A549 treated with RU486 at 1 μM for 4 hours (cell line): ENCODE results near the gene RHCE. TPM values are rescaled to one million over a fixed set of nuclear protein-coding genes. Genes with fewer than 3 reads are reported as not detected.

Experiments
- total RNA-seq: library from RNA; stranded (reverse); fragments of 200-300 nt; extraction: Qiagen RNA extraction; gene quantifications from 5 replicates; pipeline ENCODE4 v1.2.3, GENCODE V29; 2022; ENCODE audit warnings: low read depth

Gene RHCE
- not detected in 5 replicates for total RNA-seq

DNA sequence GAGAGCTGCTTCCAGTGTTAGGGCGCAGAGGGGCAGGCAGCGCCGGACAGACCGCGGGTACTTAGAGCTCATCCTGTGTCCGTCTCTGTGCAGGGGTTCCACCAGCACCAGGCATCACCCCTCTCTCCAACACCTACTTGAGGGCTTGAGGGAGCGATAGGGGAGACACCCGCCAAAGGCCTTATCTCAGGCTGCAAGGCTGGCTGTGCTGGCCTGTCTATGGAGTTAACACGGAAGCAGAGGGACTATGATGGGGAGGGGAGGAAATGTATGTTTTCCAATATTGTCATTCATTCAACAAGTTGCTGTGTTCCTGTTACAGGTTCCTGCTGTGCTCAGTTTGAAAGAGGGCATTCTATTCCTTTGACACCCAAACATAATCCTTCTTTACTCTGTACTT is at the start of gene RHCE:
RHCE (minus strand) TSS at position 111 of the 400 bp plus-strand sequence; CDS start at position 72, 39 bp downstream.

DNA sequence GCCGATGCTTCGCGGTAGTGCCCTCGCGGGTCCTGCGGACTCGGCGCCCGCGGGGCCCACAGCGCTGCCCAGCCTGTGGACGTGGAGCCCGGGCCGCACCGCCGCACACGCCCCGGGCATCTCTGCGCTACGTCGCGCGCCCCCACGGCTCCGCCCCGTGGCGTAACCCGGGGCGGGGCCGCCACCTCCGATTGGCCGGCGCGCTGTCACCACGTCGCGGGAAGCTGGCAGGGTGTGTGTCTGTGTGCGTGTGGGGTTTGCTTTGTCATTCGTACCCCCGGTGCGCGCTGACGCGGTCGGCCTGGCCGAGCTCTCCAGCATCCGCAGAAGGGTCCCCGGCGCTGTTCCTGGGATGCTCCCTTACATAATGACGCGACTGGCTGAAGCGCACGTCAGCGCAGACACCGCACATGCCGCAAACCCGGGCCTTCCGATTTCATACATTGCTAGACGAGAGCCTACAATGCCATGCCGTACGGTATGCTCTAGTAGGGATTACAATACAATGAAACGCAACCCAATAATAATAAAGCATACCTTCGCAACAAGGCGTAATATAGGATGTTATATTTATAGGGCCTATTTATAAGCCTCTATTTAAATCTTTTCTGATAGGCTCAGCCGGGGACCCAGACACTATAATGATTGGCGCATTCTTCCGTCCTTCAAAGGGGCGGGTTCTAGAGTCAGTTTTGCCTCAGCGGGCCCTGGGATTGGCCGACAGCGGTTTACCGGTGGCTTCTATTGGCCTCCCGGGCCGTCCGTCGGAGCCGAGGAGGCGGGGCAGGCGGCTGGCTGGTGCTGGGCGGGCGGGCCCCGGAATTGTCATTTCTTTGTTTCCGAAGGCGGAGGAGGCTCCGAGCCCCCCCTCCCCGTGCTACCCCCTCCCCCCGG is 9.7 kb upstream of the RHCE start, which contains the start of gene MACO1:
MACO1 (plus strand) TSS at position 825 of the 894 bp plus-strand sequence. CDS start 202 bp downstream, outside the sequence.

DNA sequence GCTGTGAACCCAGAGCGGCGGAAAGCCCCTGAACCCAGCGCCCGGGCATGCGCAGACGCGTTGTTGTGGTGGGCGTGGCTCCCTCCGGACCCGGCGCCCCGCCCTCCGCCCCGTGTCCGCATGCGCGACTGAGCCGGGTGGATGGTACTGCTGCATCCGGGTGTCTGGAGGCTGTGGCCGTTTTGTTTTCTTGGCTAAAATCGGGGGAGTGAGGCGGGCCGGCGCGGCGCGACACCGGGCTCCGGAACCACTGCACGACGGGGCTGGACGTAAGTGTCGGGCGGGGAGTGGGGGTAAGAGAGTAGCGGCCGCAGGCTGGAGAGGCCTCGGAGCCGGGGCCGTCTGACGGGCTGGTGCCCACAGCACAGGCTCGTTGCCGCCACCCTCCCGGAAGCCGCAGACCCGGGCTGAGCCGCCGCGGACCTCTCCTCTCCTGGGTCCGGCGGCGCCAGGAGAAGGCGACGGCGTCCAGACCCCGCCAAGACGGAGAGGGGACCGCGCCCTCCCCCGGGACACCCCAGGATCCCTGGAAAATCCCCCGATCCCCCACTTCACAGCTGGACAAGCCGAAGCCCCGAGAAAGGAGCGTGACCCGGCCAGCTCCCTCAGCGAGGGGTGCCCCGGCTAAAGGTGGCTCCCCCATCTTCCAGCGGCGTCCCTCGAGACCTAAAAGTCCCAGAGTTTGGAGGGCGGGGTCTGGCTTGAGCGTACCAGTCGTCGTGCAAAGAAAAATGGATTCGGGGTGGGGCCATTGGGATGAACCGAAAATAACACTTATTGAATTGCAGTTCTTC is 82.2 kb downstream of the RHCE start, which contains the start of gene TMEM50A:
TMEM50A (plus strand) TSS at position 147 of the 794 bp plus-strand sequence. CDS start 2,153 bp downstream, outside the sequence.

Other genes starting within 250 kb of the RHCE start
- 33.8 to 50.1 TPM (median 37.9 TPM) in 5 replicates for gene SYF2, start 188.3 kb downstream of the RHCE start, total RNA-seq
- gene RSRP1, start 173.4 kb downstream of the RHCE start, total RNA-seq, result 11.3 to 25.3 TPM (median 20.8 TPM) in 5 replicates
- gene RHD, start 148.3 kb downstream of the RHCE start, total RNA-seq, result not detected in 5 replicates
- gene TMEM50A, start 82.5 kb downstream of the RHCE start, total RNA-seq, result 55.6 to 87.6 TPM (median 77.2 TPM) in 5 replicates
- gene MACO1, start 10.1 kb upstream of the RHCE start, total RNA-seq, result 8.2 to 11.7 TPM (median 9.6 TPM) in 5 replicates
- gene LDLRAP1, start 122.8 kb upstream of the RHCE start, total RNA-seq, result 7.1 to 10.5 TPM (median 9.4 TPM) in 5 replicates
- gene MAN1C1, start 196.0 kb upstream of the RHCE start, total RNA-seq, result 0.08 to 0.22 TPM (median 0.14 TPM) in 5 replicates